Posterior vena cava (tissue), 2 donors: ENCODE measurements around the gene NAGK. TPM values are rescaled to one million over a fixed set of nuclear protein-coding genes. Genes with fewer than 3 reads are reported as not detected.
A peak's percentile ranks its signal among the peaks of the same experiment; 100 is the strongest.
"Not testable (repeated sequence)": the region's sequence is repeated elsewhere in the genome, so short reads cannot be mapped to it uniquely, and the experiment has no call there.

Experiments used
- DNase-seq: peaks from one replicate; pipeline ENCODE4 v3.0.0-alpha.2; 2020; ENCODE audit warnings: low spot score
- intact Hi-C, 2 donors: fragments of 100-400 bp; cut with DNase I; formaldehyde crosslinking; loops; one replicate each; pipeline versions ENCODE4 v1.14.1 to v1.14.2; 2022 to 2023
- total RNA-seq, 2 donors: library from RNA; stranded (reverse); fragmentation: NEBNext Ultra II Directional; extraction: Animal tissue kit (Norgen Biotek cat#: 25700); gene quantifications; one replicate each; pipeline ENCODE4 v1.2.1, GENCODE V29; 2021
- donor health status: DM: yes; HTN: yes; CAD: no.
- donor health status: DM: yes; HTN: yes; CAD: no.

NAGK gene
- total RNA-seq, 2 donors from 2014 or later: 89.5 to 90.9 TPM

DNA sequence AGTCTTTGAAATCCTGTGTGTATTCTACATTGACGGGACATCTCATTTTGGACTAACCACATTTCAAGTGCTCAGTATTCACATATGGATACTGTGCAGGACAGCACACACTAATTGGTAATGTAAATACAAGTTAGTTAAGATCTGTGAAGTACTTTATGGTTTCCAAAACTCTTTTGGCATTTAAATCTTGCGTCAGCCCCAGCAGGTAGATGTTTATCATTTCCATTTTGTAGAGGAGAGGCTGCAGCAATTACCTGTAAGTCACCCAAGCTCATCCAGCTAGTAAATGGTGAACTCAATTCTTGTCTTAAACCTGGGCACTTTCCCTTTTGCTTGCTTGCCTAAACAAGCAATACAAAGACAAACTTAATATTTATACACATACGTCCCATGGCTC is 1.6 kb upstream of the NAGK start:
- no peak for DNase-seq
- intact Hi-C loops: no loop called here

DNA sequence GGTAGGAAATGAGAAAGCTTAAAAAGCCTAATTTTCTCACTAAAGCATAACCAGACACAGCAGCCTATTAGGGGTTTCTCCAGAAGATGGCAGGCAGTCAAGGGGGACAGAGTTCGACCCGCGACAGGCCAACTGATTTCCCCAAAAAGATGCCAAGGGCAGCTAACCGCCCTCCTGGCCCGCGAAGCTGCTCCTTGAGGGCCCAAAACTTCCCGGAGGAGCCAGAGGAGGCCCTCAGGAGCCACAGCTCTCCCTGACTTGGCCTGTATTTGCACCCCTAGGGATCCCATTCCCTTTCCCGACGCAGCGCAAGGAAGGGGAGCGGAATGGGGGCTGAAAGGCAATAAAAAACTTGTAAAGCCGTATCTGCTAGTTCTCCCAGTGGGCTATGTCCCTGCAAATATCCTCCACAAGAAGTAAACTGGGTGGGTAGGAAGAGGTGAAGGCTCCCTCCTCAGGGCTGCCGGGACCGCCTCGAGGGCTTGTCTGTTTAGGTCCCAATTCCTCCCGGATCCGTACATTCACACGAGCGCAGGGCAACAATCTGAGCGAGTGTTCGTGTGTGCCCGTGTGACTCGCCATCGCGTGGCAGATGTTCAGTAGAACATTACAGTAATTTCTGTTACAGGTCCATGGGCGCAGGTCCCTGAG is 756 bp upstream of the NAGK start:
- no peak for DNase-seq
- intact Hi-C loops: no loop called here

DNA sequence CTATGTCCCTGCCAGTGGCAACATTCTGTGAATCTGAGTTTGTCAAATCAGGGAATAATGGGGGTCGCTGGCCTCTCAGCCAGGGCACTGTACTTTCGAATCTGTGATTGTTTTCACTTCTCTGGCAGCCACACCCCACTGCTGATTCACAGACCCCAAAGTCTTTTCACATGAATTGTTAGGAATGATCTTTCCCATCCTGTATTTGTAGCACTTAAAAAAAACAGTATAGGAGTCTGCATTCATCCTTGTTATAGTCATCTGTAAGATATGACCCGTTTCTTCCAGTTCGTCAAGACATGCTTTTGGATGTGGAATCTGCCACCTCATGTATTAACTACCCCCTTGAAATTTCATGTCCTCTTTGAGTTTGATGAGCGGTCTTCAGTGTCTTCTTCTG is 928 bp downstream of the NAGK start:
- no peak for DNase-seq
- intact Hi-C loops: no loop called here

DNA sequence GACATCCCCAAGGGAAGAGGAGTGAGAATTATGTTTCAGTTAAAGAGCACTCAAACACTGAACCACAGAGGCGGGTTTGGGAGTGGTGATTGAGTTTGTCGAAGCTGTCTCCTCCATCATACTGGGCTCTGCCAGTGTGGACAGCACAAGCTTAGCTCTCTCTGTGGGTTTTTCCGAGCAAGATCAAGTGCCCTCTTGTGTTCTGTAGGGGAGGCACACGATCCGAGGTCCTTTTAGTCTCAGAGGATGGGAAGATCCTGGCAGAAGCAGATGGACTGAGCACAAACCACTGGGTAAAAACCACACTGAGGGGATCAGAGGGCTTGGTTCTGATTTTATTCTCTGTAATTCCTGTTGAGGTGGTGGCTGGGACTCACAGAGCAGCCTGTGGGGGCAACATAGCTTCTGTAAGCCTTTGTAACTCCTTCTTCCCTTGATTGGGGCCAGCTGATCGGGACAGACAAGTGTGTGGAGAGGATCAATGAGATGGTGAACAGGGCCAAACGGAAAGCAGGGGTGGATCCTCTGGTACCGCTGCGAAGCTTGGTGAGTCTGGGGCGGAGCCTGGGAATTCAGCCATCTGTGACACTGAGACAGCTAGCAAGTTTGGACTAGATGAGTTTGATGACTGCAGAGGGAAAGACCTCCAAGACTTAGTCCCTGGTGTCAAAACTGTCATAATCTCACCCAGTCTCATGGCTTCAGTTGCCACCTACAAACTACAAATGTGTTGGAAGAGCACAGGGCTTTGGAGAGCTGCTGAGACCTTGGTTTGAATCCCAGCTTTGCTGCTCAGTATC is 2.0 kb downstream of the NAGK start:
- DNase-seq: no peak
- intact Hi-C loops: no loop called here

DNA sequence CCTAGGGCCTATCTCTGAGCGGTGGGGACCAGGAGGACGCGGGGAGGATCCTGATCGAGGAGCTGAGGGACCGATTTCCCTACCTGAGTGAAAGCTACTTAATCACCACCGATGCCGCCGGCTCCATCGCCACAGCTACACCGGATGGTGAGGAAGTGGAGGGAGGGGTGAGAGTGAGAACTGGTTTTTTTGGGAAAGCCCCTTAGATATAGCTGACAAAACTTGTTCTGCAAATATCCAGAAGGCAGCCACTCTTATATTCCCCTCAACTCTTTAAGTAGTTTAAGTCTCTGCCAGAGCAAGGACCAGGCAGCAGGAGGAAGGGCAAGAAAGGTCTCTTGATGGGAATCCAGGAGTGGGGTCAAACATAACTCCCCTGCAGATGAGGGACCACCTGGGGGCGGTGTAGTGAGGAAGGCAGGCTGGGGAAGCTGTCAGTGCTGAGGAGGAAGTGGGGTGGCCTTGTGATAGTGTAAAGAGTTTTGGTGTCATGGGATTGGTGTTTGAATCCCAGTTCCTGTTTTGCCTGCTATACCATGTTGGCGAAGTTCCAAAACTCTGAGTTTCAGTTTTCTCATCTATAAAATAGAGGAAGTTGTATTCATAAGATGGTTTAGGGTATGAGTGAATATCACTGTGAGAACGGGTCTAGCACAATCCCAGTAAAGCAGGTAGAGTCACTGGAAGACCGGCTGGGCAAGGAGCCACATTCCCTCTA is 3.4 kb downstream of the NAGK start:
- intact Hi-C loops: no loop called here
- no peak for DNase-seq

DNA sequence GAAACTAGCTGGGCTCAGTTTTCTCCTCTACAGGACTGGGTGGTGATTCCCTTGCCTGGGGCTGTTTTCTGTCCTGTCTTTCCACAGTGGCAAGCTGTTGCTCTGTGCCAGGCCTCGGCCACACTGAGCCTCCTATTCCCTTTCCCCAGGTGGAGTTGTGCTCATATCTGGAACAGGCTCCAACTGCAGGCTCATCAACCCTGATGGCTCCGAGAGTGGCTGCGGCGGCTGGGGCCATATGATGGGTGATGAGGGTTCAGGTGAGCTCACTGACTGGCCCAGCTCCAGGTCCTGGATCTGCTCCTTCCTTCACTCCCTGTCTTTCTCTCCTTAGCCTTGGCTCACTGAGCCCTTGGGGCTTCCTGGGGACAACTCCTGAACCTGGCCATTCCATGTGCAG is 4.0 kb downstream of the NAGK start:
- intact Hi-C loops: no loop called here
- DNase-seq: no peak

DNA sequence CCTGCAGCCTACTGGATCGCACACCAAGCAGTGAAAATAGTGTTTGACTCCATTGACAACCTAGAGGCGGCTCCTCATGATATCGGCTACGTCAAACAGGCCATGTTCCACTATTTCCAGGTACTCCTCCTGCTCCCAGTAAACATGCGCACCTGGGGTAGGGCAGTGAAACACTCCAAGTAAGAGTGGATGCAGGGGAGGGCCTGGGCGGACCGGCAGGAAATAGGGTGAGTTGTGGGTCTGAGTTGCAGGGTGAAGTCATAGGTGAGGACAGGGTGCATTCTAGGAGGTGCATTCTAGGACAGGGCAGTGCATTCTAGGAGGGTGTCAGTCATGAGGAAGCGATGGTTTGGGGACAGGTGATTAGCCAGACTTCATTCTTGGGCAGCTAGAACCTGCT is 5.0 kb downstream of the NAGK start:
- intact Hi-C loops: no loop called here

DNA sequence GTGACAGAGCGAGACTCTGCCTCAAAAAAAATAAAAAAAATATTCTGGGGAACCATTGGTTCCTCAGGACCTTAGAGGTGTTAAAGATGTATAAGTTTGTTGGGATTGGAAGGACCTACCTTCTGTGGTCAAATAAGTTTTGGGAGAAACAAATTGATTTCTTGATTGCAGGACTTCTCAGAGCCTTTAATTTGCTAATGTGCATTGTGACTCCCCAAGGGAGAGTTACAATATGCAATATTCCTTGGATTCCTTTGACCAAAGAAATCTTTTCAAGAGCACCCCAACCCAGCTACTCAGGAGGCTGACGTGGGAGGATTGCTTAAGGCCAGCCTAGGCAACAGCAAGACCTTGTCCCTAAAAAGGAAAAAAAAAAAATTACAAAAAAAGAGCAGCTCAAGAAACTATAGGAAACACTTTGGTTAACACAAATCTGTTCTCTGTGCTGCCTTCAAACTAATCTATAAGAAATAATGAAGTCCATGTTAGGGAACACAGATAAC is 6.5 kb downstream of the NAGK start:
- no peak for DNase-seq
- intact Hi-C loops: no loop called here

More for the DNA sequence above, 5.0 kb downstream of the NAGK start:
- DNase-seq: no peak

DNA sequence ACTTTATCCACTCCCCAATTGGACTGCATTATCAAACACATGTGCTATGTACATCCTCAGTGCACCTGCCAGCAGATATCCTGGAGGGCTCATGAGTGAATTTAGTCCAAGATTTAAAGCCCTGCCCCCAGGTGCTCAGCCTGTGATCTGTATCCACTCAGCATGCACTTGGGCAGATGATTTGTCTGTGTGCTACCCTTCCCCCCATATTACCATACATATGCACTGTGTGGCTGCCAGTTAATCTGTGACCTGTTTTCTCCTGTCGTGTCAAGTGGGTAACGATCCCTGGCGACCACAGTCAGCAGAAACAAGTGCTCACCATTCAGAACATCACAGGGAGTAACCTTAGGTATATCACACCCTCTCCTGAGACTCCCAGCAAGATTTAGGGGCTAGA is 10.2 kb downstream of the NAGK start:
- intact Hi-C loops: no loop called here
- DNase-seq: no peak

DNA sequence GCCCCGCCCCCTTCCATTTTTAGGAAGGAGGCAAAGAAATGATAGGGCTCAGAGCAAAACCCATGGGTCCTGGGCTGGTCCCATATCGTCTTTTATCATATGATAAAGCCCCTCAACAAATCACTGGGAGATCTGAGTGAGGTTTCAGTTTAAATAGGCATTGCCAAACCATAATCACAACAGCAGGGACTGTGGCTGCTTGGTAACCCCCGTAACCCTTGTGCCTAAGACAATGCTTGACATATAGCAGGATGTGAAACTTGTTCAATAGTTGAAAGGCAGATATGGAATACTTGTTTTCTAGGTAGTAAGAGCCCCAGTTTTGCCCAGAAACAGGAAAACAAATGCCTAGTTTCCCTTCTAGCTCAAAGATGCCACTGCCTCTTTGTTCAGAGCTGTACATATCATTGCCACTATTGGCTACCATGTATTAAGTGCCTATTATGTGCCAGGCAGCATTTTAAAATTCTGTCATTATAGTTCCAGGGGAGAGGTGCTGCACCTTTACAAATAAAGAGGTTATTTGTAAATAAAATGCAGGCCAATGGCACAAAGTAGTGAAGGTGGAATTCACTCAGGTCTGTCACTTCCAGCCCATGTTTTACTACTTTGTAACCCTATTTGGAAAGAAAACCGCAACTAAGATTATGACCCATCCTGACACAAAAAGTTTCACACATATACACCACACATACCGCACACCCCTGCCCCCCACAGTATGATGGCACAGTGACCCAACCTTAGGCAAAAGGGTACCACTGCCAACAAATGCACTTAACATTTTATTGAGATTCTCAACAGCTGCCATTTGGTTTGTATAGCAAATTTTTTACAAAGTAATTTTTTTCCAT is 14.2 kb downstream of the NAGK start:
- intact Hi-C loops: no loop called here
- no peak for DNase-seq

DNA sequence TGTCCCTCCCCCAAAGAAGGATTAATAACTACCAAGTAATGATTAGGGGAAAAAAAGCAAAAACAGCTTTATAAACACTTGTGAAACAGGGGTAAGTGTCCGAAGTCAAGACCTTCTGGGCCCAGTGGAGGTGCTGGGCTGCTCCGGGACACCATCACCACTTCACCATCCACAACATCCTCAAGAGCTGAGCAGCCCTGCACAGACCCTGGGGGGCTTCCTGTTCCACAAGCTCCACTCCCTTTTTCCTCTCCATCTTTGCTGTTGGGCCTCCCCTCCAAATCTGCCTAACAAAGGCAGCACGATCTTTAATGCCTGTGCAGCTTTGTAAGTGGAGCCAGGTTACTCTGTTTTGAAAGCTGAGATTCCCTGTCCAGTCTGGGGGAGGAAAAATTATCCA is 14.8 kb downstream of the NAGK start:
- DNase-seq, intact Hi-C loops: not testable (repeated sequence)

DNA sequence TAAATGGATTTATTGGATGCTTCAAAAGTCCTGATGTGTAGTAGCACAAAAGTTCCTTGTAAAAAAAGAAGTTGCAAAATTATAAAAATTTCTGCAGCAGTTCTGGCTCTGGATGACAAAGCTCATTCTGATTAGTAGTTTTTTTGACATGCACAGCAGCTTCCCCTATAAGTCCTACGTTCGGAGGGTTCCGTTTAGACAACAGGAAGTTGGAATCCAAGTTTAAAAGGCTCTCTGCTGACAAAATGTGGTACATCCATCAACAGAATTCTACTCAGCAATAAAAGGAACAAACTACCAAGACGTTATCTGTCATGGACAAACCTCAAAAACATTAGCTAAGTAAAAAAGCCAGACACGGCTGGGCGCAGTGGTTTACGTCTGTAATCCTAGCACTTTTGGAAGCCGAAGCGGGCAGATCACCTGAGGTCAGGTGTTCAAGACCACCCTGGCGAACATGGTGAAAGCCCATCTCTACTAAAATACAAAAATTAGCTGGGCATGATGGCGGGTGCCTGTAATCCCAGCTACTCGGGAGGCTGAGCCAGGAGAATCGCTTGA is 15.4 kb downstream of the NAGK start:
- DNase-seq, intact Hi-C loops: not testable (repeated sequence)

DNA sequence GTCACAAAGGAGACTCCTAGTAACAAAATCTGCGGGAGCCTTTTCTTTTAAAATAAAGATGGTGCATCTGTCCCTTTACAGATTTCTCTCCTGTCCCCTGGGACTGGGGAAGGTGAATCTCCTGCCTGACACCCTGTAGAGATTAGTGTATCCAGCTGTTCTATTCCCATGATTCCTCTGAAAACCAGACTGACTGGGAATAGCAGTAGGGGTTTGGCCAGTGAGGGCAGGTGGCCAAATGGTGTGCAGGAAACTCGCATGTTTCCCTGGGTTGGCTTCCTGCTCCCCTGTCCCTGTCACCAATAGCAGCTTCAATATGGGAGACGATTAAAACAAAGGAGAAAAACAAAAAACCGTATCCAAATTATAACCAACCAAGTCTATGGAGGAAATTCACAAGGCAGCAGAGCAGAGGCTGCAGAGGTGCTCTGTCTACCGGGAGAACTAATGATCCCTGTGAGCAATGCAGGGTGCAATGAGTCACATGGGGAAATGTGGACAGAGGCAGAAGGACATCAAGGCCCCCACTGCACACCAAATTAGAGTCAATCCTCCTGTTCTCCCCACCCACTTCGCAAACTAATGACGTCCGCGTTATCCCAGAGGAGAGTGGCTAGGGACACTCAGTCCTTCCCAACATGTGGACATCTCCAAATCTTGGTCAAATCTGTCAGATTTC is 17.0 kb downstream of the NAGK start:
- not testable (repeated sequence) for DNase-seq

DNA sequence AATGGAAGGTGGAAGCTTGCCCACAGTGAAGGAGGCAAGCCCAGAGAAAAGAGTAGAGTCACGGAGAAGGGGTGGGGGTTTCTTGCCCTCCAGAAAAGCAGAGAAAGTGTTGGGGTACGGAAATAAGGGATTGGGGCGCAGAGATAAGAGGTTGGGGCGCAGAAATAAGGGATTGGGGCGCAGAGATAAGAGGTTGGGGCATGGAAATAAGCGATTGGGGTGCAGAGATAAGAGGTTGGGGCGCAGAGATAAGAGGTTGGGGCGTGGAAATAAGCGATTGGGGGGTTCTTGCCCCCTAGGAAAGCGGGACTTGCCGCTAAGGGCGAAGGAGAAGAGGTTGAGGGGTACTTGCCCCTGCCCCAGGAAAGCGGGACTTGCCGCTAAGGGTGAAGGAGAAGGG is 21.0 kb downstream of the NAGK start:
- intact Hi-C loops, DNase-seq: not testable (repeated sequence)

More for the DNA sequence above, 17.0 kb downstream of the NAGK start:
- intact Hi-C loops: not testable (repeated sequence)

DNA sequence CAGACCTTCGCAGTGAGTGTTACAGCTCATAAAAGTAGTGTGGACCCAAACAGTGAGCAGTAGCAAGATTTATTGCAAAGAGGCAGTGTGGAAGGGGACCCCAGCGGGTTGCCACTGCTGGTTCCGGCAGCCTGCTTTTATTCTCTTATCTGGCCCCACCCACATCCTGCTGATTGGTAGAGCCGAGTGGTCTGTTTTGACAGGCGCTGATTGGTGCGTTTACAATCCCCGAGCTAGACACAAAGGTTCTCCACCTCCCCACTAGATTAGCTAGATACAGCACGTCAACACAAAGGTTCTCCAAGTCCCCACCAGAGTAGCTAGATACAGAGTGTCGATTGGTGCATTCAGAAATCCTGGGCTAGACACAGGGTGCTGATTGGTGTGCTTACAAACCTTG is 23.4 kb downstream of the NAGK start:
- intact Hi-C loops, DNase-seq: not testable (repeated sequence)

DNA sequence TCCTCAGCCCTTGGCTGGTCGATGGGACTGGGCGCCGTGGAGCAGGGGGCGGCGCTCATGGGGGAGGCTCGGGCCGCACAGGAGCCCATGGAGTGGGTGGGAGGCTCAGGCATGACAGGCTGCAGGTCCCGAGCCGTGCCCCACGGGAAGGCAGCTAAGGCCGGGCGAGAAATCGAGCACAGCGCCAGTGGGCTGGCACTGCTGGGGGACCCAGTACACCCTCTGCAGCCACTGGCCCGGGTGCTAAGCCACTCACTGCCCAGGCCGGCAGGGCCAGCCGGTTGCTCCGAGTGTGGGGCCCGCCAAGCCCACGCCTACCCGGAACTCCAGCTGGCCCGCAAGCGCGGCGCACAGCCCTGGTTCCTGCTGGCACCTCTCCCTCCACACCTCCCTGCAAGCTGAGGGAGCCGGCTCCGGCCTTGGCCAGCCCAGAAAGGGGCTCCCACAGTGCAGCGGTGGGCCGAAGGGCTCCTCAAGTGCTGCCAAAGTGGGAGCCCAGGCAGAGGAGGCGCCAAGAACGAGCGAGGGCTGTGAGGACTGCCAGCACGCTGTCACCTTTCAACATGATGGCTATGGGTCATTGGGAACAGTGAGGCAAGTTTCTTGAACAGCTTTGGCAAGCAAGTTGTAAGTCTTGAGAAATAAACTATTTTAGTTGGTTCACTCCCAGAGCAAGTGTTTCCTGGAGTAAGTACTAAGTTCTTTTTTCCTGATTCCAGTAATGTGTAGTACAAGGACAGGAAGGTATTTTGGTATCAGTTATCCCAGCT is 24.2 kb downstream of the NAGK start:
- intact Hi-C loops, DNase-seq: not testable (repeated sequence)

DNA sequence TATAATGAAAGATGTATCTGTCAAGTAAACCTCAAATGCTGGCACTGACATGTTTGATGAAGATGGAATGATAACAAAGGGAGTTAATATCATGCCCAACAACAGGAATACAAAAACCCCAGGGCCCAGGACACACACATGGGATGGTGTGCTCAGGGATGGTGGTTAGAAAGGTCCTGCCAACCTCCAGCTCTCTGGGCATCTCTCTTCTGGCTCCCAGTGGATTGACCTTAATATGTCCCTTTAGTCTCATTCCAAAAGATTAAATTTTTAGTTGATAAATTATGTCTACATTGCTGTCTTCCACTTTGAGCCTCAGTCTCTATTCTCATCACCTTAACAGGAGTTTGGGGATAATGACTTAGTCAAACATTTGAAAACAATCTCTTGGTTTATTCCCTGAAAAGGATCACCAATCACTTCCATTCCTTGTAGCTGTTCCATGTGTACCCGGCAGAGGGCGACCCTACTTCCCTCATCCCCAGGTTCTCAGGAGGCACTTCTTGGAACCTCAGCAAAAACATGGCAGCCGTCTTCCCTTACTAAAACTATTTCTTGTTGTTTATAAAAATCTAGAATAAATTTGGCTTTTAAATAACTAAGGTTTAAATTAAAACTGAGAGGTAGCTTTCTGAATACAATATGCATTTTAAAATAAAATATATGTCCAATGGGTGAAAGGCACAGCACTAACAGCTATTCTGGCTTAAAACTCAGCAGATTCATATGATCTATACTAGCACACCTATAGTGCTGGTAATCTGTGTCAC is 31.9 kb downstream of the NAGK start:
- DNase-seq: peak; percentile 84
- intact Hi-C loops: no loop called here
